H9 (cell line): ENCODE measurements around the gene KIF23. TPM values are rescaled to one million over a fixed set of nuclear protein-coding genes. Genes with fewer than 3 reads are reported as not detected.

Experiments
- DNase-seq: peaks from one replicate; pipeline ENCODE4 v3.0.0-alpha.2; 2017
- H2AFZ ChIP-seq: one replicate; pipeline ENCODE4 v1.6.1; 2013; ENCODE audit warnings: mild to moderate bottlenecking, low read length, control low read depth, moderate library complexity
- H2AK5ac ChIP-seq: 2 replicates; pipeline ENCODE4 v1.6.1; 2013; ENCODE audit warnings: low read length, control low read depth, mixed read lengths; ENCODE audit not compliant: insufficient read length
- H2BK120ac ChIP-seq: one replicate; pipeline ENCODE4 v1.6.1; 2013; ENCODE audit warnings: low read depth, mild to moderate bottlenecking, low read length, control low read depth, inconsistent platforms; ENCODE audit not compliant: poor library complexity, severe bottlenecking
- H2BK12ac ChIP-seq: 2 replicates; pipeline ENCODE4 v1.6.1; 2013; ENCODE audit warnings: low read length, control low read depth, mixed read lengths, low read depth; ENCODE audit not compliant: insufficient read length
- H2BK15ac ChIP-seq: 2 replicates; pipeline ENCODE4 v1.6.1; 2013; ENCODE audit warnings: low read depth, low read length, control low read depth
- H2BK20ac ChIP-seq: one replicate; pipeline ENCODE4 v1.6.1; 2013; ENCODE audit warnings: low read depth, mild to moderate bottlenecking, low read length, control low read depth, inconsistent platforms; ENCODE audit not compliant: poor library complexity, severe bottlenecking
- H2BK5ac ChIP-seq: 2 replicates; pipeline ENCODE4 v1.6.1; 2013; ENCODE audit warnings: low read length, control low read depth, mixed read lengths; ENCODE audit not compliant: insufficient read length
- H3K14ac ChIP-seq: 2 replicates; pipeline ENCODE4 v1.6.1; 2013; ENCODE audit warnings: low read length, control low read depth; ENCODE audit not compliant: insufficient read depth
- H3K18ac ChIP-seq: 2 replicates; pipeline ENCODE4 v1.6.1; 2013; ENCODE audit warnings: low read depth, mild to moderate bottlenecking, mixed read lengths, low read length, control low read depth; ENCODE audit not compliant: insufficient read length
- H3K23ac ChIP-seq: 2 replicates; pipeline ENCODE4 v1.6.1; 2013; ENCODE audit warnings: low read length, control low read depth, mixed read lengths, low read depth; ENCODE audit not compliant: insufficient read length
- H3K23me2 ChIP-seq: 2 replicates; pipeline ENCODE4 v1.6.1; 2013; ENCODE audit warnings: low read depth, mild to moderate bottlenecking, mixed read lengths, low read length, control low read depth; ENCODE audit not compliant: insufficient read length, poor library complexity, severe bottlenecking
- H3K27ac ChIP-seq: 2 replicates; pipeline ENCODE4 v1.5.1; 2013; ENCODE audit warnings: low read length, control low read depth, mixed read lengths, low read depth; ENCODE audit not compliant: insufficient read length
- H3K27me3 ChIP-seq: 2 replicates; pipeline ENCODE4 v1.6.1; 2013; ENCODE audit warnings: low read length, control low read depth, inconsistent platforms; ENCODE audit not compliant: insufficient read depth
- H3K4ac ChIP-seq: 2 replicates; pipeline ENCODE4 v1.6.1; 2013; ENCODE audit warnings: low read depth, mild to moderate bottlenecking, control low read depth, inconsistent platforms, low read length, moderate library complexity
- H3K4me1 ChIP-seq: 2 replicates; pipeline ENCODE4 v1.6.1; 2013; ENCODE audit warnings: low read length, control low read depth, inconsistent platforms; ENCODE audit not compliant: insufficient read depth
- H3K4me2 ChIP-seq: 2 replicates; pipeline ENCODE4 v1.6.1; 2013; ENCODE audit warnings: low read length, control low read depth, mixed read lengths; ENCODE audit not compliant: insufficient read length, insufficient read depth
- H3K56ac ChIP-seq: 2 replicates; pipeline ENCODE4 v1.6.1; 2013; ENCODE audit warnings: low read depth, mild to moderate bottlenecking, mixed read lengths, low read length, control low read depth; ENCODE audit not compliant: insufficient read length
- H3K79me1 ChIP-seq: 2 replicates; pipeline ENCODE4 v1.6.1; 2013; ENCODE audit warnings: low read depth, mild to moderate bottlenecking, moderate library complexity, low read length, control low read depth, inconsistent platforms; ENCODE audit not compliant: insufficient read depth, poor library complexity, severe bottlenecking
- H3K79me2 ChIP-seq: 2 replicates; pipeline ENCODE4 v1.6.1; 2013; ENCODE audit warnings: low read length, control low read depth, inconsistent platforms; ENCODE audit not compliant: insufficient read depth
- H3K9ac ChIP-seq: 2 replicates; pipeline ENCODE4 v1.6.1; 2013; ENCODE audit warnings: low read length, control low read depth, mixed read lengths; ENCODE audit not compliant: insufficient read length; ENCODE audit errors: extremely low read depth
- H3K9me3 ChIP-seq: one replicate; pipeline ENCODE4 v1.6.1; 2013; ENCODE audit warnings: low read depth, low read length, inconsistent platforms; ENCODE audit not compliant: control insufficient read depth
- H3T11ph ChIP-seq: one replicate; pipeline ENCODE4 v1.6.1; 2013; ENCODE audit warnings: mild to moderate bottlenecking, low read length, control low read depth, inconsistent platforms
- H4K20me1 ChIP-seq: one replicate; pipeline ENCODE4 v1.6.1; 2013; ENCODE audit not compliant: control insufficient read depth, insufficient read length, insufficient read depth
- H4K5ac ChIP-seq: 2 replicates; pipeline ENCODE4 v1.6.1; 2013; ENCODE audit warnings: low read depth, mild to moderate bottlenecking, mixed read lengths, low read length, control low read depth; ENCODE audit not compliant: insufficient read length
- H4K8ac ChIP-seq: replicated peaks from 2 replicates; pipeline ENCODE4 v1.6.1; 2013; ENCODE audit warnings: low read length, control low read depth, mixed read lengths, low read depth; ENCODE audit not compliant: insufficient read length
- H4K91ac ChIP-seq: 2 replicates; pipeline ENCODE4 v1.6.1; 2013; ENCODE audit warnings: low read depth, mild to moderate bottlenecking, moderate library complexity, mixed read lengths, low read length, control low read depth; ENCODE audit not compliant: insufficient read length
- H3K27ac Mint-ChIP-seq, 3 experiments: 2 replicates in 2 of 3; 3 replicates in 1 of 3; pipeline ENCODE4 v1.8.0; 2020 to 2021; ENCODE audit warnings: mixed read lengths in 3 of 3, mild to moderate bottlenecking in 1 of 3, moderate library complexity in 1 of 3
- H3K27me3 Mint-ChIP-seq: 2 replicates; pipeline ENCODE4 v1.8.0; 2021; ENCODE audit warnings: low read depth, mild to moderate bottlenecking, moderate library complexity, mixed read lengths
- H3K36me3 Mint-ChIP-seq, 3 experiments: 2 replicates in 2 of 3; 3 replicates in 1 of 3; pipeline ENCODE4 v1.8.0; 2020 to 2021; ENCODE audit warnings: low read depth in 3 of 3, mixed read lengths in 3 of 3; ENCODE audit not compliant: insufficient read depth in 1 of 3
- H3K4me1 Mint-ChIP-seq, 2 experiments: 2 replicates each; pipeline ENCODE4 v1.8.0; 2020; ENCODE audit warnings: mixed read lengths in 2 of 2
- H3K4me3 Mint-ChIP-seq, 2 experiments: 2 replicates in 1 of 2; 3 replicates in 1 of 2; pipeline ENCODE4 v1.8.0; 2020 to 2021; ENCODE audit warnings: mild to moderate bottlenecking in 2 of 2, mixed read lengths in 2 of 2, moderate library complexity in 1 of 2
- H3K9me3 Mint-ChIP-seq, 2 experiments: 2 replicates in 1 of 2; 3 replicates in 1 of 2; pipeline ENCODE4 v1.8.0; 2020; ENCODE audit warnings: mild to moderate bottlenecking in 2 of 2, mixed read lengths in 2 of 2, moderate library complexity in 1 of 2
- CTCF ChIP-seq: fragments of 200-600 bp; sonication (generic); conservative IDR thresholded peaks from 3 replicates; pipeline ENCODE4 v1.8.0; 2021; ENCODE audit warnings: antibody characterized with exemption, mild to moderate bottlenecking
- WGBS: extraction: QIAGEN DNeasy Blood & Tissue Kit; methylation state at CpG from one replicate; pipeline ENCODE4 v1.1.7; 2013; ENCODE audit warnings: missing lambda C conversion rate, low lambda C conversion rate, mixed read lengths; ENCODE audit not compliant: insufficient read length; ENCODE audit errors: extremely low coverage; 5-methylcytosine and 5-hydroxymethylcytosine counted together
- total RNA-seq: library from RNA; stranded (reverse); gene quantifications from 2 replicates; pipeline ENCODE4 v1.2.1, GENCODE V29; 2021

KIF23 gene
- total RNA-seq, 1 experiment from 2014 or later: 55.4 TPM

- Mint-ChIP-seq H3K36me3 (peaks cover 38 to 62% (median 57%) of the 10 kb centered on the region in 3 experiments), H3K4me3 (peak overlapping the region; percentile 96 to 97), H3K9me3 (no peaks in the 10 kb centered on the region; a peak in 2 of 5 replicates), H3K27me3 (no peaks in the 10 kb centered on the region), H3K4me1 (peaks cover 22 to 31% of the 10 kb centered on the region in 2 experiments), H3K27ac (peak overlapping the region; percentile 96 to 98 (median 97))
- Histone ChIP-seq H3K4me1 (no peaks in the 10 kb centered on the region), H2BK12ac (no peak overlapping the region), H3K23me2 (peaks cover 13% of the 10 kb centered on the region), H4K91ac (no peak overlapping the region), H2AK5ac (no peak overlapping the region), H4K20me1 (no peaks in the 10 kb centered on the region), H3K9me3 (no peaks in the 10 kb centered on the region), H4K5ac (no peak overlapping the region), H3K27me3 (no peaks in the 10 kb centered on the region), H3K9ac (peak overlapping the region; percentile 61), H3T11ph (no peak overlapping the region), H3K56ac (no peak overlapping the region), H4K8ac (no peak overlapping the region), H2AFZ (peak overlapping the region; percentile 40), H3K14ac (no peak overlapping the region), H2BK20ac (no peak overlapping the region), H3K23ac (no peak overlapping the region), H2BK15ac (no peak overlapping the region), H3K79me1 (peaks cover 7% of the 10 kb centered on the region), H2BK5ac (no peak overlapping the region), H3K18ac (no peak overlapping the region), H3K4ac (no peak overlapping the region), H2BK120ac (no peak overlapping the region), H3K79me2 (peaks cover 21% of the 10 kb centered on the region), H3K27ac (peak overlapping the region; percentile 32), H3K4me2 (peak overlapping the region; percentile 88)
- no peak for TF ChIP-seq CTCF
- no CpG with 5 or more reads among the region's 32 CpGs for WGBS
- no peak for DNase-seq
These were observed 38.0 kb downstream of the KIF23 start for GRCh38 chr15:69451951-69452691.
